Urothelium cell line (cell line): ENCODE data around the gene TBXA2R.

ENCODE experiments used
- DNase-seq: peaks from one replicate; pipeline ENCODE4 v3.0.0; 2011; ENCODE audit warnings: low spot score, mixed read lengths
- FAIRE-seq: peaks from 2 replicates; lab custom pipeline; 2011; peaks lifted over from hg19 to GRCh38; lab: Jason Lieb, UNC

The TBXA2R gene

GRCh38 chr19:3563709-3564524, 42.8 kb downstream of the TBXA2R start:
- no peak for FAIRE-seq
- no peak for DNase-seq

GRCh38 chr19:3557461-3558248, 49.0 kb downstream of the TBXA2R start, which contains the start of gene MFSD12:
TSS of gene MFSD12 (minus strand) at chr19:3557586. CDS start at chr19:3557403, 183 bp downstream.
- FAIRE-seq = no peak
- DNase-seq = peak; percentile 95

GRCh38 chr19:3556978-3557460, 49.7 kb downstream of the TBXA2R start:
- FAIRE-seq (no peak), DNase-seq (peak; percentile 52)

DNA sequence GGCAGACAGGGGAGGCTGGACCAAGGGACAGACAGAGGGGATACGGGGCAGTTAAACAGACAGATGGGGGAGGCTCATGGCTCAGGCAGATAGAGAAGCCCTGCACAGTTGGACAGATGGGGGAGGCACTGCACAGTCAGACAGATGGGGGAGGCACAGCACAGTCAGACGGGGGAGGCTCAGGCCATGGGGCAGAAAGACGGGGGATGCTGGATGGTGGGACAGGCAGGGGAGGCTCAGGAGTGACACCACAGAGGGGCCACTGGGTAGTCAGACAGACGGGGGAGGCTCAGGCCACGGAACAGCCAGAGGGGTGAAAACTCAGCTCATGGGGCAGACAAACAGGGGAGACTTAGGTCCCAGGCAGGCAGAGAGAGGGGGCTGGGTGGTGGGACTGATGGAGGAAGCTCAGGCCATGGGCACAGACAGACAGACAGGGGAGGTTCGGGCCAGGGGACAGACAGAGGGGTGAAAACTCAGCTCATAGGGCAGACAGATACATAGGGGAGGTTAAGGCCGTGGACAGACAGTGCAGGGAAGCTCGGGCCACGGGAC, 50.2 kb downstream of the TBXA2R start:
- DNase-seq = no peak
- FAIRE-seq = no peak

GRCh38 chr19:3555653-3556422, 50.8 kb downstream of the TBXA2R start:
- FAIRE-seq (no peak), DNase-seq (no peak)

- FAIRE-seq (no peak), DNase-seq (no peak)
Measured at GRCh38 chr19:3554254-3555083, 52.2 kb downstream of the TBXA2R start.

- FAIRE-seq = no peak
Measured at GRCh38 chr19:3551792-3552095, 54.9 kb downstream of the TBXA2R start.

GRCh38 chr19:3550947-3551791, 55.5 kb downstream of the TBXA2R start:
- DNase-seq (no peak), FAIRE-seq (no peak)

More at GRCh38 chr19:3551792-3552095, 54.9 kb downstream of the TBXA2R start:
- DNase-seq = no peak

GRCh38 chr19:3549816-3550215, 56.9 kb downstream of the TBXA2R start:
- no peak for DNase-seq
- FAIRE-seq = no peak

DNA sequence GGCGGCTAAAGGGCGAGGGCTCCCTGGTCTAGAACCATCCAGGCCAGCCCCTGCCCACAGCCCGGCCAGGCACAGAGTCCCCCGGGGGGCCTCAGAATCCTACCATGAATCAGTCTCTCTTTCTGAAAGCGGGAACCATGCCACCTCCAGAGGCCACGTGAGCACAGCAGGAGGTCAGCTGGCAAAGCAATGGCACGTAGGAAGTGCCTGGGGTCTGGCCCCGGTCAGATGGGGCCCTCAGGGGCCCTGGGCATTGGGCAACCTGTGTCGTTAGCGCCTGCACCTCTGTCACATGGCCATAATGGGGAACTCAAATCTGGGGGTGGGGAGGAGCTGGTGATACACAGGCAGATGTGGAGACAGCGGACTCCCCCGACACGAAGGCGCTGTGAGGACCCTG, 58.1 kb downstream of the TBXA2R start:
- no peak for DNase-seq
- FAIRE-seq = no peak

- DNase-seq = no peak
- no peak for FAIRE-seq
Measured at GRCh38 chr19:3547767-3548282, 58.9 kb downstream of the TBXA2R start.

GRCh38 chr19:3547301-3547731, 59.4 kb downstream of the TBXA2R start:
- DNase-seq (no peak), FAIRE-seq (no peak)

DNA sequence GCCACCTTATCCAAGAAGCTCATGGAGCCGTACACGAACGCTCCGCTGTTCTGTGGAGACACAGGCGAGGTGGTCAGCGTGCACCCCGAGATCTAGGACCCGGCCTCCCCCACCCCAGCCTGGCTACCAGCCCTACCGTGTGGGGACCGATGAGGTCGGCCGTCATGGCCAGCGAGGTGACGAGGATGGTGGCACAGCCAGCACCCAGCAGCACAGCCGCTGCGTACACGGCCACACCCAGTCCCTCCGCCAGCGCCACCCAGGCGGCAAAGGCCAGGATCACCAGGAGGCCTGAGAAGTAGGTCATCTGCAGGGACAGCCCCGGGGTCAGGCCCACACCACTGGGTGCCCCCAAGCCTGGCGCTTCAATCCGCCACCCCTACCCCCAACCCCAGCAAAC, 60.6 kb downstream of the TBXA2R start:
- FAIRE-seq = no peak
- no peak for DNase-seq

DNA sequence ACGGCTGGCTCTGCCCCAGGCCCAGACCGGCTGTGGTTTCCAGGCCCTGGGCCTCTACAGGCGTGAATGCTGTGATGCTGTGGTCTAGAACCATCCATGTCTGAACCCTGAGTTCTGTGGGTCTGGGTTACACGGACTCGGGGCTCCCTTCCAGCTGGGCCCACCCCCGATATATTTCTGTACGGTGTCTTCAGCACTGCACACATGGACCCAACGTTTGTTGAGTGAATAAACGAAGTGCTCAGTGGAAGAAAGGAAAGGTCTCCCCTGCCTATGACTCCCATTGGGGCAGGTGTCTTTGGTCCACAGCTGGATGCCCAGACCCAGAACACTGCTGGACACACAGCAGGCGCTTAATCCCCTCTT, 61.0 kb downstream of the TBXA2R start:
- no peak for FAIRE-seq
- DNase-seq = no peak

- FAIRE-seq (no peak), DNase-seq (peak; percentile 75)
Measured at GRCh38 chr19:3544742-3545668, 61.7 kb downstream of the TBXA2R start.
